A549 (cell line): ENCODE measurements around the gene ANAPC13. TPM values are rescaled to one million over a fixed set of nuclear protein-coding genes. Genes with fewer than 3 reads are reported as not detected.
A peak's percentile ranks its signal among the peaks of the same experiment; 100 is the strongest.

ENCODE experiments used
- ATAC-seq, 2 experiments: fragments of 200-7000 bp in 1 of 2; fragments of >200 bp in 1 of 2; cut with Nextera tagmentation in 1 of 2; cut with Tn5 transposase in 1 of 2; 3 replicates each; pipeline versions ENCODE4 v1.8.0 to v1.9.1; 2018 to 2020; ENCODE audit warnings: mild to moderate bottlenecking in 1 of 2, moderate library complexity in 1 of 2
- CTCF ChIA-PET: fragments of 300-600 bp; sonication (Branson Sonifier 250); formaldehyde crosslinking; extraction: SDS; loops from one replicate; lab custom pipeline; 2021; ENCODE audit warnings: antibody characterized with exemption, inconsistent platforms; lab: Yijun Ruan, JAX
- POLR2A ChIA-PET: fragments of 350-600 bp; formaldehyde crosslinking; extraction: SDS; loops from one replicate; lab custom pipeline; 2021; ENCODE audit warnings: antibody characterized with exemption, inconsistent platforms; lab: Yijun Ruan, JAX
- DNase-seq, 2 experiments: peaks; one replicate each; pipeline versions ENCODE4 v3.0.0 to v3.0.0-alpha.2; 2011 to 2016; ENCODE audit warnings: low read depth in 1 of 2, low spot score in 1 of 2
- FAIRE-seq: peaks from 2 replicates; lab custom pipeline; 2011; peaks lifted over from hg19 to GRCh38; lab: Jason Lieb, UNC
- H3K27ac ChIP-seq, 2 experiments: fragments of >200 bp; sonication (Bioruptor Twin); formaldehyde crosslinking; 3 replicates each; pipeline ENCODE4 v1.5.1; 2016 to 2017
- H3K4me1 ChIP-seq: fragments of >200 bp; sonication (Bioruptor Twin); formaldehyde crosslinking; 3 replicates; pipeline ENCODE4 v1.6.1; 2016
- H3K4me2 ChIP-seq: fragments of >200 bp; sonication (Bioruptor Twin); formaldehyde crosslinking; 3 replicates; pipeline ENCODE4 v1.6.1; 2016
- H3K4me3 ChIP-seq: fragments of >200 bp; sonication (Bioruptor Twin); formaldehyde crosslinking; 3 replicates; pipeline ENCODE4 v1.5.1; 2016
- H3K9me3 ChIP-seq: fragments of >200 bp; sonication (Bioruptor Twin); formaldehyde crosslinking; 3 replicates; pipeline ENCODE4 v1.6.1; 2016
- ATOH8 ChIP-seq: fragments of 250-450 bp; sonication (Bioruptor Pico); IDR thresholded peaks from 2 replicates; pipeline ENCODE4 v1.5.0; 2020; ENCODE audit warnings: low read depth, mild to moderate bottlenecking, moderate library complexity
- CHD2 ChIP-seq: fragments of 150-350 bp; IDR thresholded peaks from 2 replicates; pipeline ENCODE4 v1.6.1; 2014; ENCODE audit warnings: low read length; ENCODE audit not compliant: partially characterized antibody
- CHD4 ChIP-seq: fragments of 200-600 bp; sonication (generic); IDR thresholded peaks from 2 replicates; pipeline ENCODE4 v1.6.1; 2016; ENCODE audit warnings: antibody characterized with exemption, mild to moderate bottlenecking, borderline replicate concordance
- E2F6 ChIP-seq: IDR thresholded peaks from 2 replicates; pipeline ENCODE4 v1.6.1; 2012; ENCODE audit warnings: low read depth, borderline replicate concordance
- FOSB ChIP-seq: fragments of 250-450 bp; sonication (Bioruptor Pico); IDR thresholded peaks from 2 replicates; pipeline ENCODE4 v1.5.0; 2020; ENCODE audit warnings: mild to moderate bottlenecking, moderate library complexity
- HMGXB4 ChIP-seq: fragments of 250-450 bp; sonication (Bioruptor Pico); IDR thresholded peaks from 2 replicates; pipeline ENCODE4 v1.5.0; 2021; ENCODE audit warnings: mild to moderate bottlenecking, moderate library complexity, borderline replicate concordance
- HOXB13 ChIP-seq: fragments of 250-450 bp; sonication (Bioruptor Pico); IDR thresholded peaks from 2 replicates; pipeline ENCODE4 v1.5.0; 2020; ENCODE audit warnings: low read depth, mild to moderate bottlenecking, moderate library complexity
- HOXB5 ChIP-seq: fragments of 250-450 bp; sonication (Bioruptor Pico); IDR thresholded peaks from 2 replicates; pipeline ENCODE4 v1.5.0; 2020; ENCODE audit warnings: mild to moderate bottlenecking, moderate library complexity
- KDM1A ChIP-seq: fragments of 200-600 bp; sonication (generic); IDR thresholded peaks from 2 replicates; pipeline ENCODE4 v1.6.1; 2016; ENCODE audit warnings: low read depth, mild to moderate bottlenecking
- MAFK ChIP-seq: fragments of 450-650 bp; IDR thresholded peaks from 2 replicates; pipeline ENCODE4 v1.6.1; 2014; ENCODE audit not compliant: partially characterized antibody
- MAX ChIP-seq: IDR thresholded peaks from 2 replicates; pipeline ENCODE4 v1.6.1; 2012
- MAZ ChIP-seq: fragments of 150-350 bp; IDR thresholded peaks from 2 replicates; pipeline ENCODE4 v1.6.1; 2014; ENCODE audit warnings: antibody characterized with exemption, low read depth, low read length, borderline replicate concordance
- NFE2L2 ChIP-seq: fragments of 150-350 bp; conservative IDR thresholded peaks from 2 replicates; pipeline ENCODE4 v1.6.1; 2014; ENCODE audit warnings: low read length
- NPAS2 ChIP-seq: fragments of 250-450 bp; sonication (Bioruptor Pico); IDR thresholded peaks from 2 replicates; pipeline ENCODE4 v1.8.0; 2022; ENCODE audit warnings: mild to moderate bottlenecking, moderate library complexity, borderline replicate concordance
- PBX3 ChIP-seq: IDR thresholded peaks from 2 replicates; pipeline ENCODE4 v1.6.1; 2012
- REST ChIP-seq: fragments of 200-600 bp; sonication (generic); IDR thresholded peaks from 2 replicates; pipeline ENCODE4 v1.6.1; 2016; ENCODE audit warnings: antibody characterized with exemption, mild to moderate bottlenecking, moderate library complexity
- RNF2 ChIP-seq: fragments of 200-600 bp; sonication (generic); IDR thresholded peaks from 2 replicates; pipeline ENCODE4 v1.6.1; 2016; ENCODE audit warnings: low read depth, mild to moderate bottlenecking, antibody characterized with exemption, moderate library complexity, borderline replicate concordance
- SREBF2 ChIP-seq: fragments of 450-650 bp; IDR thresholded peaks from 2 replicates; pipeline ENCODE4 v1.6.1; 2014; ENCODE audit warnings: mild to moderate bottlenecking, moderate library complexity
- TFCP2L1 ChIP-seq: fragments of 250-450 bp; sonication (Bioruptor Pico); IDR thresholded peaks from 2 replicates; pipeline ENCODE4 v1.5.0; 2021; ENCODE audit warnings: mild to moderate bottlenecking
- TP53 ChIP-seq: fragments of 250-450 bp; sonication (Bioruptor Pico); IDR thresholded peaks from 2 replicates; pipeline ENCODE4 v1.5.0; 2021; ENCODE audit warnings: mild to moderate bottlenecking, moderate library complexity
- USF2 ChIP-seq: fragments of 450-650 bp; IDR thresholded peaks from 2 replicates; pipeline ENCODE4 v1.6.1; 2014; ENCODE audit warnings: antibody characterized with exemption
- ZC3H11A ChIP-seq: fragments of 450-650 bp; IDR thresholded peaks from 2 replicates; pipeline ENCODE4 v1.6.1; 2014; ENCODE audit warnings: antibody characterized with exemption, mild to moderate bottlenecking
- ZFP36 ChIP-seq: fragments of 450-650 bp; IDR thresholded peaks from 2 replicates; pipeline ENCODE4 v1.6.1; 2014; ENCODE audit warnings: borderline replicate concordance; ENCODE audit not compliant: partially characterized antibody
- WGBS: methylation state at CpG from one replicate; pipeline ENCODE4 v1.1.6; 2017; ENCODE audit errors: missing lambda C conversion rate; 5-methylcytosine and 5-hydroxymethylcytosine counted together
- polyA plus RNA-seq, 4 experiments: library from polyadenylated mRNA; depleted of rRNA in 3 of 4; stranded (reverse); fragments of >200 nt; fragmentation: RNase III in 1 of 4; extraction: RNeasy Plus Mini Kit Qiagen cat#74134 plus additional on column Dnase treatment in 1 of 4; gene quantifications; 2 replicates in 3 of 4; 3 replicates in 1 of 4; pipeline ENCODE4 v1.2.3, GENCODE V29; 2011 to 2017

ANAPC13 gene
- polyA plus RNA-seq, 2 of the 4 experiments (the other 2 are of a cell fraction) = 51.2 to 109 TPM

GRCh38 chr3:134487406-134487805 lies 1.6 kb upstream of the ANAPC13 start:
- TF ChIP-seq CHD2 (no peak), REST (no peak), TP53 (CRISPR knock-in tag) (no peak), MAX (no peak), MAZ (no peak), ATOH8 (CRISPR knock-in tag) (no peak), MAFK (no peak), FOSB (CRISPR knock-in tag) (no peak), RNF2 (no peak), PBX3 (no peak), HMGXB4 (CRISPR knock-in tag) (no peak), USF2 (no peak), E2F6 (no peak)
- peak overlapping the region; percentile 84; the same call in 2 of the 3 replicates for H3K4me3 ChIP-seq
- FAIRE-seq = no peak
- DNase-seq = no peak
- POLR2A ChIA-PET = no interaction called here
- no peaks in the 10 kb centered on the region for H3K9me3 ChIP-seq
- ATAC-seq = no peak
- H3K4me1 ChIP-seq = peaks cover 21% of the 10 kb centered on the region
- H3K27ac ChIP-seq = peak overlapping the region; percentile 95 to 99; a peak in 4 of 6 replicates
- H3K4me2 ChIP-seq = peak overlapping the region; percentile 95
- CTCF ChIA-PET = interaction anchor here (1.3 to 22.3 kb wide), 3 partner anchors 14 to 275 kb away, joined by 6 to 438 read pairs (median 8); no protein-coding TSS in a partner anchor
- 62% methylated on average over 5 of the region's 5 CpGs for WGBS

- peak in 1 of 2 experiments; percentile 20 for DNase-seq
- CTCF ChIA-PET = interaction anchor here (2.3 to 22.3 kb wide), 3 partner anchors 13 to 179 kb away, joined by 8 to 438 read pairs (median 240); partner anchors contain the start of gene AMOTL2
- TF ChIP-seq HOXB13 = no peak
- TF ChIP-seq NFE2L2 = no peak
- TF ChIP-seq HOXB5 (CRISPR knock-in tag) = no peak
- no peak for TF ChIP-seq NPAS2 (CRISPR knock-in tag)
- no peak for TF ChIP-seq MAZ
- no peak for TF ChIP-seq CHD4
- no peak for TF ChIP-seq ZC3H11A
- TF ChIP-seq CHD2 = no peak
- no peak for TF ChIP-seq ZFP36
- no peak for TF ChIP-seq SREBF2
- TF ChIP-seq TFCP2L1 (CRISPR knock-in tag) = no peak
- no peak for TF ChIP-seq FOSB (CRISPR knock-in tag)
- no peak for TF ChIP-seq KDM1A
- Histone ChIP-seq H3K4me3 (peak overlapping the region; percentile 84), H3K4me2 (peak overlapping the region; percentile 95), H3K27ac (peak overlapping the region; percentile 95 to 99), H3K9me3 (no peaks in the 10 kb centered on the region), H3K4me1 (peaks cover 21% of the 10 kb centered on the region)
- POLR2A ChIA-PET = interaction anchor here (0.7 to 1.4 kb wide), 3 partner anchors 13 to 174 kb away, joined by 3 to 5 read pairs (median 3); no protein-coding TSS in a partner anchor
- 3% methylated on average over 10 of the region's 17 CpGs for WGBS
- peak; percentile 40 to 55; a peak in 5 of 6 replicates for ATAC-seq
- no peak for FAIRE-seq
Measured at GRCh38 chr3:134486577-134487041, 824 bp upstream of the ANAPC13 start.
